A549 treated with AZD2906 at 1 μM for 4 hours (cell line): ENCODE data around the gene IRX3. TPM values are rescaled to one million over a fixed set of nuclear protein-coding genes. Genes with fewer than 3 reads are reported as not detected.

ENCODE experiments used
- total RNA-seq: library from RNA; stranded (reverse); fragments of 200-300 nt; extraction: Qiagen RNA extraction; gene quantifications from 5 replicates; pipeline ENCODE4 v1.2.3, GENCODE V29; 2022

IRX3 gene
- total RNA-seq: 4.8 to 7.4 TPM (median 6.6 TPM) in 5 replicates

GRCh38 chr16:54286366-54287130 is at the start of gene IRX3:
Gene IRX3 (minus strand): TSS chr16:54286787. CDS start chr16:54286050, 737 bp downstream.

